Memory B cell (primary cell): ENCODE measurements around the gene CFDP1.
"Not testable (repeated sequence)": the region's sequence is repeated elsewhere in the genome, so short reads cannot be mapped to it uniquely, and the experiment has no call there.

Experiments used
- ATAC-seq: fragments of 150-1000 bp; cut with Tn5 transposase; 2 replicates; pipeline ENCODE4 v1.10.0; 2021; ENCODE audit warnings: low read depth, mild to moderate bottlenecking, moderate library complexity
- DNase-seq, 2 donors: peaks; one replicate each; pipeline ENCODE4 v3.0.0; 2022; ENCODE audit warnings: low spot score in 2 of 2
- H3K27ac Mint-ChIP-seq: one replicate; pipeline ENCODE4 v1.8.0; 2022; ENCODE audit warnings: mild to moderate bottlenecking, moderate library complexity, mixed read lengths
- H3K27me3 Mint-ChIP-seq: one replicate; pipeline ENCODE4 v1.8.0; 2022; ENCODE audit warnings: mixed read lengths
- H3K36me3 Mint-ChIP-seq: one replicate; pipeline ENCODE4 v1.8.0; 2022; ENCODE audit warnings: mild to moderate bottlenecking, mixed read lengths
- H3K4me1 Mint-ChIP-seq: one replicate; pipeline ENCODE4 v1.8.0; 2022; ENCODE audit warnings: mixed read lengths
- H3K4me3 Mint-ChIP-seq: one replicate; pipeline ENCODE4 v1.8.0; 2022; ENCODE audit warnings: mild to moderate bottlenecking, moderate library complexity, mixed read lengths
- H3K9me3 Mint-ChIP-seq: one replicate; pipeline ENCODE4 v1.8.0; 2022; ENCODE audit warnings: mixed read lengths

Gene CFDP1

DNA sequence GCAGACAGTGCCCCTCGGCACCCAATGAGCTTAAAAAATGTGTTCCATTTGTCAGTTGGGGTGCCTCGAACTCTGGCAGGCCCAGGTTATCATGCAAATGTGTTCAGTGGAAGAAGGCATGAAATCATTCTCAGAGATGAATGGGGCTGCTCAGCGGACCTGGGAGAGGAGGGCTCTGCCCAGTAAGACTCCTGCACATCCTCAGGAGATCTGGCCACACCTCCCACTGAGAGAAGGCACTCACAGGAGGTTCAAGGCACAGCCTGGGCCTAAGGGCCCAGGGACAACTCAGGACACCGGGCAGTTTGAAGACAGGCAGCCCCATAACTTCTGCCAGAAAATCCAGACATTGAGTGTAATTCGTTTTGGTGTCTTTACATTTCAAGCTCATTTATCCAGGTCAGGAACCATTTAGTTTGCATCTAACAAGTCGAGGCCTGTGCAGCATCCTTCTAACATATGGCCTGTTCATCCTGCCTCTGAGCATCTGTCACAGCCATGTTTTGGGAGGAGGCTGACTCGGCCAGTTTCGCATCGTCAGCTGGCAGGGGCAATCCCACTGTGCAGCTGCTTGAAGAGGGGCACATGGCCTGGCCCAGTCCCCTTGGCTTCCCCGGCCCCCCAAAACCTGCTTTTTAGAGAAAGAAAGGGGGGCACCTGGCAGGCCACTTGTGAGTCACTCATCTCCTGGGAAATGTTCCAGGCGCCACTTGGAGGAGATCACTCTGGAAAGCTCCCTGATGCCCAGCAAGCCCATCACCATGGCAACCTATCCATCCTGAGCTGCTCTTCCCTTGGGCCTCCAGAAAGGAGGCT lies 150.6 kb downstream of the CFDP1 start:
- Mint-ChIP-seq H3K9me3 (no peaks in the 10 kb centered on the region), H3K4me3 (no peak overlapping the region), H3K4me1 (no peaks in the 10 kb centered on the region), H3K27ac (no peak overlapping the region), H3K36me3 (peaks cover 7% of the 10 kb centered on the region), H3K27me3 (peaks cover 3% of the 10 kb centered on the region)
- no peak for ATAC-seq
- DNase-seq = no peak

DNA sequence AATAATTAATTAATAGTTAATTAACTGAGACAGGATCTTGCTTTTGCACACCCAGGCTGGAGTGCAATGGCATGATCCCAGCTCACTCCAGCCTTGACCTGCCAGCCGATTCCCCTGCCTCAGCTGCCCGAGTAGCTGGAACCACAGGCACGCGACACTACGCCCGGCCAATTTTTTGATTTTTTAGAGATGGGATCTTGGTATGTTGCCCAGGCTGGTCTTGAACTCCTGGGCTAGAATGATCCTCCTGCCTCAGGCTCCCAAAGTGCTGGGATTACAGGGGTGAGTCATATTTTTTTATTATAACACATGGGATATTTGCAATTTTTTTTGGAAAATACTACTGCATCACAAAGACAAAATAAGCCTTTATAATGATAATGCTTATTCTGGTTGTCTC lies 151.5 kb downstream of the CFDP1 start:
- H3K27me3 Mint-ChIP-seq = peaks cover 3% of the 10 kb centered on the region
- ATAC-seq = no peak
- H3K4me1 Mint-ChIP-seq = no peaks in the 10 kb centered on the region
- H3K27ac Mint-ChIP-seq = no peak overlapping the region
- H3K9me3 Mint-ChIP-seq = no peaks in the 10 kb centered on the region
- DNase-seq = no peak
- peaks cover 7% of the 10 kb centered on the region for H3K36me3 Mint-ChIP-seq
- H3K4me3 Mint-ChIP-seq = no peak overlapping the region

DNA sequence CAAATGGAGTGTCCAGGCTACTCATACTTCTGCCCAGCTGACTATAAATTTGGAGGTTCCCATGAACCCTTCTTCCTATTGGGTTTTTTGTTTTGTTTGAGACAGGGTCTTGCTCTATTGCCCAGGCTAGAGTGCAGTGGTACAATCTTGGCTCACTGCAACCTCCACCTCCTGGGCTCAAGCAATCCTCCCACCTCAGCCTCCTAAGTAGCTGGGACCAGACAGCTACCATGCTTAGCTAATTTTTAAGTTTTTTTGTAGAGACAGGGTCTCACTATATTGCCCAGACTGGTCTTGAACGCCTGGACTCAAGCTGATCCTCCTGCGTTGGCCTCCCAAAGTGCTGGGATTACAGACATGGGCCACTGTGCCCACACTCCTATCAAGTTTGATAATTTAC lies 152.3 kb downstream of the CFDP1 start:
- not testable (repeated sequence) for ATAC-seq, H3K27ac Mint-ChIP-seq, DNase-seq, H3K4me1 Mint-ChIP-seq, H3K4me3 Mint-ChIP-seq, H3K9me3 Mint-ChIP-seq, H3K27me3 Mint-ChIP-seq, H3K36me3 Mint-ChIP-seq

DNA sequence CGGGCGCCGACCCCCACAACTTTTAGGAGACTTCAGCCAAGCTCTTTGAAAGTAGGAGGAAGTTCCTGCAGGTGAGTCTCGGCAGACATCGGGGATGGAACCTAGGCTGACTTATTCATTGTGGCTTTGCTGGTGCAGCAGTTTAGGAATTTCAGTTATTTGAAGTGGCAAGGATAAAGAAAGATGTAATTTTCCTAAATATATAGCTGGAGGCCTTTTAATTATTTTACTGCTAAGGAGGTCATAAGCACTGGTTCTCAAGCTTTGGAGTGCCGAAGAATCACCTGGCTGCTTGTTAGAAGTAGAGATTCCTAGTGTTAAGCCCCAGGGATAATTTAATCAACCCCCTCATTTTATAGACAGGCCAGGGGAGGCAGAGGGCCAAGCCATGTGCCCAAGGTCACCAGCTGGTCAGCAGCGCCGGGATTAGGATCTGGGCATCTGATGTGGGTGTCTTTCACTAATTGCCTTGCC lies 152.9 kb downstream of the CFDP1 start:
- H3K9me3 Mint-ChIP-seq = no peaks in the 10 kb centered on the region
- peaks cover 3% of the 10 kb centered on the region for H3K27me3 Mint-ChIP-seq
- H3K4me1 Mint-ChIP-seq = no peaks in the 10 kb centered on the region
- H3K27ac Mint-ChIP-seq = no peak overlapping the region
- no peak overlapping the region for H3K4me3 Mint-ChIP-seq
- ATAC-seq = no peak
- DNase-seq = no peak
- peaks cover 4% of the 10 kb centered on the region for H3K36me3 Mint-ChIP-seq

DNA sequence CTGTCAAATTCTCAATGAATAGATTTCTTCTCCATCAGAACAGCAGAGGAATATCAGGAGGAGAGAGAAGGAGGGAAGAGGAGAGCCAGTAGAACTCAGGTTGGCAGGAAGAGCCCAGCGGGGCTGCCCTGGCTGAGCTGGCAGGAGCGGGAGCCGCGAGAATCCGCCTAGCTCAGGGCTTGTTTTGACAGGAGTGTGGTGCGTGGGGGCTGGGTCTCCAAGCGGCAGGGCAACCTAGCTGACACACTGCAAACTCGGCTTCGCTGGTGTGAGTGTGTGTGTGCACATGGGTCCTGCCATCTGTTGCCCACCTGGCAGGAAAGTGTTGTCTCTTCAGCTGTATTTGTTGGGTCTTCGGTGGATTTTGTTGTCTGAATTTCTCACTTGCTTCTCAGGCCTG lies 154.0 kb downstream of the CFDP1 start:
- Mint-ChIP-seq H3K27ac (no peak overlapping the region), H3K27me3 (peaks cover 6% of the 10 kb centered on the region), H3K4me3 (no peak overlapping the region), H3K4me1 (no peaks in the 10 kb centered on the region), H3K9me3 (peaks cover 2% of the 10 kb centered on the region), H3K36me3 (peaks cover 2% of the 10 kb centered on the region)
- ATAC-seq (no peak), DNase-seq (no peak)

GRCh38 chr16:75273054-75273925 lies 160.0 kb downstream of the CFDP1 start:
- no peaks in the 10 kb centered on the region for H3K4me1 Mint-ChIP-seq
- H3K27me3 Mint-ChIP-seq = peaks cover 18% of the 10 kb centered on the region
- H3K4me3 Mint-ChIP-seq = no peak overlapping the region
- peaks cover 2% of the 10 kb centered on the region for H3K9me3 Mint-ChIP-seq
- ATAC-seq (no peak), DNase-seq (no peak)
- no peak overlapping the region for H3K27ac Mint-ChIP-seq
- H3K36me3 Mint-ChIP-seq = peaks cover 2% of the 10 kb centered on the region

DNA sequence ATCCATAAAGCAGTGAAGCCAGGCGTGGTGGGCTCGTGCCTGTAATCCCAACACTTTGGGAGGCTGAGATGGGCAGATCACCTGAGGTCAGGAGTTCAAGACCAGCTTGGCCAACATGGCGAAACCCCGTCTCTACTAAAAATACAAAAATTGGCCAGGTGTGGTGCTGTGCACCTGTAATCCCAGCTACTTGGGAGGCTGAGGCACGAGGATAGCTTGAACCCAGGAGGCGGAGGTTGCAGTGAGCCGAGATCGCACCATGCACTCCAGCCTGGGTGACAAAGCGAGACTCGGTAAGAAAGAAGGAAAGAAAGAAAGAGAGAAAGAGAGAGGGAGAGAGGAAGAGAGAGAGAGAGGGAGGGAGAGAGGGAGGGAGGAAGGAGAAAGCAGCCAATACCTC lies 160.7 kb downstream of the CFDP1 start:
- not testable (repeated sequence) for H3K9me3 Mint-ChIP-seq, H3K4me3 Mint-ChIP-seq, H3K27ac Mint-ChIP-seq, DNase-seq, H3K4me1 Mint-ChIP-seq, ATAC-seq, H3K36me3 Mint-ChIP-seq
- H3K27me3 Mint-ChIP-seq = peaks cover 18% of the 10 kb centered on the region

GRCh38 chr16:75272097-75272551 lies 161.2 kb downstream of the CFDP1 start:
- Mint-ChIP-seq H3K27me3 (peaks cover 20% of the 10 kb centered on the region), H3K4me1 (no peaks in the 10 kb centered on the region), H3K36me3 (peaks cover 2% of the 10 kb centered on the region), H3K27ac (no peak overlapping the region), H3K9me3 (peaks cover 2% of the 10 kb centered on the region), H3K4me3 (no peak overlapping the region)
- no peak for ATAC-seq
- DNase-seq = no peak

GRCh38 chr16:75271441-75272096 lies 161.7 kb downstream of the CFDP1 start:
- Mint-ChIP-seq H3K9me3 (peaks cover 2% of the 10 kb centered on the region), H3K27ac (no peak overlapping the region), H3K4me3 (no peak overlapping the region), H3K27me3 (peaks cover 21% of the 10 kb centered on the region), H3K4me1 (peaks cover under 1% of the 10 kb centered on the region), H3K36me3 (peaks cover 2% of the 10 kb centered on the region)
- DNase-seq = no peak
- no peak for ATAC-seq

- H3K4me1 Mint-ChIP-seq, H3K4me3 Mint-ChIP-seq, H3K27ac Mint-ChIP-seq: not testable (repeated sequence)
Measured at GRCh38 chr16:75269358-75269757, 163.9 kb downstream of the CFDP1 start.

GRCh38 chr16:75267631-75268264 lies 165.6 kb downstream of the CFDP1 start:
- peaks cover 23% of the 10 kb centered on the region for H3K27me3 Mint-ChIP-seq
- no peak overlapping the region for H3K27ac Mint-ChIP-seq
- H3K36me3 Mint-ChIP-seq = no peaks in the 10 kb centered on the region
- peaks cover 4% of the 10 kb centered on the region for H3K4me1 Mint-ChIP-seq
- ATAC-seq = no peak
- no peaks in the 10 kb centered on the region for H3K9me3 Mint-ChIP-seq
- DNase-seq = no peak
- no peak overlapping the region for H3K4me3 Mint-ChIP-seq

More at GRCh38 chr16:75269358-75269757, 163.9 kb downstream of the CFDP1 start:
- not testable (repeated sequence) for ATAC-seq, H3K9me3 Mint-ChIP-seq, DNase-seq, H3K36me3 Mint-ChIP-seq
- peaks cover 23% of the 10 kb centered on the region for H3K27me3 Mint-ChIP-seq

DNA sequence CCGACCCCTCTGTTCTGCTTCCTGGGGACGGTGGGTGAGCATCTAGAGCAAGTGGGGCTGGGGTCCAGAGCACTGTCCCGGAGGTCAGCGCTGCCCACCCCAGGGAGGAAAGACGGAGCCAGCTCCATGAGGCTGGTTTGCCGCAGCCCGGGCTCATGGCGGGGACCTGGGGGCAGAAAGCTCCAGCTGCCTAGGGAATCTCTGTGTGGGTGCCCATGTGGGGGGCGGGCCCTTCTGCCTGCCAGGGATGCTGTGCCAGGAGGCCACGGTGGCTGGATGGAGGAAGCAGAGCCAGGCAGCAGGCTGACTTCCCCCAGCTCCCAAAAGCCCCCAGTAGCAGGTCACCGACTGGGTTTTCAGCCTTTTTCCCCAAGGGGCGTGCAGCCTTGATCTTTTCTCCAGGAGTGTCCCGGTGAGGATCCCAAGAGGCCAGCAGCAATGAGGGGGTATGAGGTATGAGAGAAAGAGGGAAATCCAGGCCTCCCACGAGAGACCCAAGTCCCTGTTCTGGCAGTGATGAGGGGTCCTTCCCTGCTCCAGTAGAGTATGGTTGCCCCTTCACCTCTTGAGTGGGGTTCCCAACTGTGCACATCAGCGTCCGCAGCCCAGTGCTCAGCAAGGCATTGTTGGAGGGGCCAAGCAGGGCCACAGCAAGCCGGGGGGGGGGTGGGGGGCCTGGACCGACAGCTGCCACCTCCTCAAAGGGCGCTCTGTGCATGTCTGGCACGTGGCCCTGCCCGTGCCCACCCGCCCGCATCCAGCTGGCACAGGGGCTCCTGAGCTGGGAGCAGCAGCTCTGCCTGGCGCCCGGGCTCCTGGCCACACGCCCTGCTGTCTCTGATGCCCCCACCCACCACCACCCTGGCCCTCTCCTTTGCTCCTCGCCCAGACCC lies 166.3 kb downstream of the CFDP1 start:
- no peak for DNase-seq
- no peaks in the 10 kb centered on the region for H3K36me3 Mint-ChIP-seq
- H3K4me1 Mint-ChIP-seq = peaks cover 4% of the 10 kb centered on the region
- no peak for ATAC-seq
- H3K9me3 Mint-ChIP-seq = no peaks in the 10 kb centered on the region
- H3K4me3 Mint-ChIP-seq = peak overlapping the region; percentile 84
- H3K27me3 Mint-ChIP-seq = peaks cover 26% of the 10 kb centered on the region
- no peak overlapping the region for H3K27ac Mint-ChIP-seq
